Measurements from ENCODE around the gene DENND1B.

- no peak for TF ChIP-seq CTCF (IDR thresholded peaks at IDR 0.05)
- TF ChIP-seq USF2 (IDR thresholded peaks at IDR 0.05; ENCODE audit: borderline replicate concordance, low read depth, low read length) = no peak
- TF ChIP-seq SIN3A (IDR thresholded peaks at IDR 0.05; ENCODE audit: borderline replicate concordance, low read depth, low read length) = no peak
- no peak for TF ChIP-seq MAX (IDR thresholded peaks at IDR 0.05; ENCODE audit: low read depth)
- no peak for TF ChIP-seq RXRA (IDR thresholded peaks at IDR 0.05; ENCODE audit: borderline replicate concordance, low read depth)
- no peak for TF ChIP-seq USF1 (IDR thresholded peaks at IDR 0.05; ENCODE audit: borderline replicate concordance, low read depth)
- no peak for TF ChIP-seq EZH2phosphoT487 (IDR thresholded peaks at IDR 0.05; ENCODE audit: borderline replicate concordance, low read depth)
- no peak for TF ChIP-seq SMC3 (IDR thresholded peaks at IDR 0.05; ENCODE audit: low read depth, low read length)
- no peak for TF ChIP-seq YY1 (IDR thresholded peaks at IDR 0.05; ENCODE audit: low read depth)
- no peak for TF ChIP-seq IRF3 (IDR thresholded peaks at IDR 0.05; ENCODE audit: low read depth, low read length)
- TF ChIP-seq EP300 (IDR thresholded peaks at IDR 0.05; ENCODE audit: borderline replicate concordance in 1 of 2, low read depth in 1 of 2, low read length in 1 of 2) = no peak
- TF ChIP-seq ZBTB33 (IDR thresholded peaks at IDR 0.05; ENCODE audit: borderline replicate concordance, low read depth) = no peak
- TF ChIP-seq POLR2AphosphoS5 (IDR thresholded peaks at IDR 0.05; ENCODE audit: low read depth, low read length) = no peak
- no peak for TF ChIP-seq NRF1 (IDR thresholded peaks at IDR 0.05; ENCODE audit: low read depth, low read length)
Observed at GRCh38 chr1:197659171-197659570, 116.1 kb downstream of the DENND1B start.
